Testis (tissue), 2 donors: ENCODE measurements around the gene SELENOM.

Source experiments
- CTCF ChIP-seq, 3 experiments: fragments of 450-650 bp in 2 of 3; fragments of 200-600 bp in 1 of 3; sonication (generic) in 1 of 3; IDR thresholded peaks; one replicate each; pipeline ENCODE4 v1.5.1; 2016 to 2019; ENCODE audit warnings: antibody characterized with exemption in 3 of 3, mild to moderate bottlenecking in 2 of 3, moderate library complexity in 1 of 3
- POLR2A ChIP-seq: fragments of 450-650 bp; IDR thresholded peaks from one replicate; pipeline ENCODE4 v1.6.1; 2017; ENCODE audit warnings: antibody characterized with exemption, mild to moderate bottlenecking, moderate library complexity

GRCh38 chr22:31139866-31140716, 32.7 kb upstream of the SELENOM start, which contains the start of gene PLA2G3:
- TF ChIP-seq POLR2A (no peak), CTCF (IDR thresholded peaks at IDR 0.05) (no peak)
